Osteoblast (primary cell): ENCODE data around the gene FABP3. TPM values are rescaled to one million over a fixed set of nuclear protein-coding genes. Genes with fewer than 3 reads are reported as not detected.

ENCODE experiments used
- DNase-seq: peaks from one replicate; pipeline ENCODE4 v3.0.0; 2011; ENCODE audit warnings: low spot score, mixed read lengths; ENCODE audit not compliant: insufficient read length; ENCODE audit errors: missing footprints
- H2AFZ ChIP-seq: 2 replicates; pipeline ENCODE4 v1.6.0; 2011; ENCODE audit warnings: mild to moderate bottlenecking, low read length
- H3K27ac ChIP-seq: 2 replicates; pipeline ENCODE4 v1.5.1; 2011; ENCODE audit warnings: mild to moderate bottlenecking, low read depth, low read length, moderate library complexity
- H3K27me3 ChIP-seq: 2 replicates; pipeline ENCODE4 v1.6.0; 2012; ENCODE audit warnings: mild to moderate bottlenecking, control low read depth, inconsistent platforms, low read length, moderate library complexity; ENCODE audit not compliant: insufficient read depth
- H3K36me3 ChIP-seq: 2 replicates; pipeline ENCODE4 v1.5.1; 2011; ENCODE audit warnings: mild to moderate bottlenecking, low read length, control low read depth, moderate library complexity; ENCODE audit not compliant: insufficient read depth
- H3K4me1 ChIP-seq: 2 replicates; pipeline ENCODE4 v1.5.1; 2011; ENCODE audit warnings: mild to moderate bottlenecking, low read length, control low read depth, moderate library complexity; ENCODE audit not compliant: insufficient read depth
- H3K4me2 ChIP-seq: 2 replicates; pipeline ENCODE4 v1.6.0; 2011; ENCODE audit warnings: mild to moderate bottlenecking, low read length; ENCODE audit not compliant: insufficient read depth
- H3K4me3 ChIP-seq: fragments of 200-600 bp; sonication (generic); 3 replicates; pipeline ENCODE4 v1.5.1; 2012; ENCODE audit warnings: mild to moderate bottlenecking, low read length, inconsistent platforms; ENCODE audit not compliant: insufficient read depth
- H3K79me2 ChIP-seq: 2 replicates; pipeline ENCODE4 v1.6.0; 2012; ENCODE audit warnings: mild to moderate bottlenecking, low read length, control low read depth, inconsistent platforms; ENCODE audit not compliant: insufficient read depth
- H3K9me3 ChIP-seq: 2 replicates; pipeline ENCODE4 v1.5.1; 2011; ENCODE audit warnings: low read depth, low read length, control low read depth
- H4K20me1 ChIP-seq: 2 replicates; pipeline ENCODE4 v1.6.0; 2012; ENCODE audit warnings: mild to moderate bottlenecking, low read length, control low read depth; ENCODE audit not compliant: insufficient read depth
- total RNA-seq: library from RNA; depleted of rRNA; stranded (reverse); fragments of >200 nt; gene quantifications from 2 replicates; pipeline ENCODE4 v1.2.3, GENCODE V29; 2012
- TF ChIP-seq, protein P1 (sequence below): IDR thresholded peaks from 2 replicates; pipeline ENCODE4 v1.5.1; 2011; ENCODE audit warnings: mild to moderate bottlenecking, low read depth, low read length, moderate library complexity; ENCODE audit errors: extremely low read depth

FABP3 gene
- total RNA-seq, 1 donor = 28.6 TPM

DNA sequence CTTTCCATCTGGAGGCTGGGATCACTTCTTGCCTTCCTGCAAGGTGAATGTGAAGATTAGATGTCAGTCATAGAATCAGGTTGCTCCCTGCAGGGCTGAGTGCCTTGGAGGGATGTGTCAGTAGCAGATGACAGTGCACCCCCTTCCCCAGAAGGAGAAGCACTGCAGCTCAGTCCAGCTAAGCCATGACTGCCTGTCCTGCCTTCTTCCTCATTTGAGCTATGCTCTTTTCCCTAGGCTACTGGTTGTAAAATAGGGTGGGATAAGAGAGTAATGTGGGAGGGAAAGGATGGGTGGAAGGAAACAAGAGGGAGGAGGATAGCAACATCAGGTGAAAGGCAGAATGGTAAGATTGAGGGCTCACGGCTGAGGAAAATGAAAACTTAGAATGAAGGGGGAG, 11.1 kb upstream of the FABP3 start:
- TF ChIP-seq, protein P1, sequence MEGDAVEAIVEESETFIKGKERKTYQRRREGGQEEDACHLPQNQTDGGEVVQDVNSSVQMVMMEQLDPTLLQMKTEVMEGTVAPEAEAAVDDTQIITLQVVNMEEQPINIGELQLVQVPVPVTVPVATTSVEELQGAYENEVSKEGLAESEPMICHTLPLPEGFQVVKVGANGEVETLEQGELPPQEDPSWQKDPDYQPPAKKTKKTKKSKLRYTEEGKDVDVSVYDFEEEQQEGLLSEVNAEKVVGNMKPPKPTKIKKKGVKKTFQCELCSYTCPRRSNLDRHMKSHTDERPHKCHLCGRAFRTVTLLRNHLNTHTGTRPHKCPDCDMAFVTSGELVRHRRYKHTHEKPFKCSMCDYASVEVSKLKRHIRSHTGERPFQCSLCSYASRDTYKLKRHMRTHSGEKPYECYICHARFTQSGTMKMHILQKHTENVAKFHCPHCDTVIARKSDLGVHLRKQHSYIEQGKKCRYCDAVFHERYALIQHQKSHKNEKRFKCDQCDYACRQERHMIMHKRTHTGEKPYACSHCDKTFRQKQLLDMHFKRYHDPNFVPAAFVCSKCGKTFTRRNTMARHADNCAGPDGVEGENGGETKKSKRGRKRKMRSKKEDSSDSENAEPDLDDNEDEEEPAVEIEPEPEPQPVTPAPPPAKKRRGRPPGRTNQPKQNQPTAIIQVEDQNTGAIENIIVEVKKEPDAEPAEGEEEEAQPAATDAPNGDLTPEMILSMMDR = no peak
- no peaks in the 10 kb centered on the region for H3K9me3 ChIP-seq
- no peak for DNase-seq
- H3K27me3 ChIP-seq = no peaks in the 10 kb centered on the region
- H3K4me1 ChIP-seq = peaks cover 18% of the 10 kb centered on the region
- no peaks in the 10 kb centered on the region for H3K36me3 ChIP-seq
- no peak overlapping the region for H3K4me3 ChIP-seq
- H2AFZ ChIP-seq = no peak overlapping the region
- H4K20me1 ChIP-seq = no peaks in the 10 kb centered on the region
- no peaks in the 10 kb centered on the region for H3K79me2 ChIP-seq
- no peak overlapping the region for H3K27ac ChIP-seq
- no peak overlapping the region for H3K4me2 ChIP-seq

- no peak overlapping the region for H3K4me2 ChIP-seq
- no peak overlapping the region for H3K27ac ChIP-seq
- no peaks in the 10 kb centered on the region for H3K9me3 ChIP-seq
- H3K4me3 ChIP-seq = no peak overlapping the region
- no peaks in the 10 kb centered on the region for H3K36me3 ChIP-seq
- H3K4me1 ChIP-seq = peaks cover 18% of the 10 kb centered on the region
- TF ChIP-seq, protein P1 = no peak
- no peak for DNase-seq
- no peak overlapping the region for H2AFZ ChIP-seq
- no peaks in the 10 kb centered on the region for H3K27me3 ChIP-seq
- H4K20me1 ChIP-seq = no peaks in the 10 kb centered on the region
- no peaks in the 10 kb centered on the region for H3K79me2 ChIP-seq
Observed at GRCh38 chr1:31382379-31382989, 9.6 kb upstream of the FABP3 start.

- no peak overlapping the region for H3K27ac ChIP-seq
- H3K27me3 ChIP-seq = no peaks in the 10 kb centered on the region
- no peaks in the 10 kb centered on the region for H3K9me3 ChIP-seq
- H3K36me3 ChIP-seq = no peaks in the 10 kb centered on the region
- H3K79me2 ChIP-seq = no peaks in the 10 kb centered on the region
- H3K4me2 ChIP-seq = peak overlapping the region; percentile 7
- no peak for DNase-seq
- H2AFZ ChIP-seq = no peak overlapping the region
- TF ChIP-seq, protein P1 = no peak
- no peaks in the 10 kb centered on the region for H4K20me1 ChIP-seq
- peaks cover 18% of the 10 kb centered on the region for H3K4me1 ChIP-seq
- no peak overlapping the region for H3K4me3 ChIP-seq
Observed at GRCh38 chr1:31381394-31382294, 8.8 kb upstream of the FABP3 start.

- TF ChIP-seq, protein P1 = no peak
Observed at GRCh38 chr1:31380181-31380580, 7.3 kb upstream of the FABP3 start.

More at GRCh38 chr1:31380181-31380580, 7.3 kb upstream of the FABP3 start:
- Histone ChIP-seq H4K20me1 (no peaks in the 10 kb centered on the region), H3K4me3 (no peak overlapping the region), H3K4me2 (no peak overlapping the region), H3K36me3 (no peaks in the 10 kb centered on the region), H3K79me2 (no peaks in the 10 kb centered on the region), H2AFZ (no peak overlapping the region), H3K4me1 (peaks cover 21% of the 10 kb centered on the region), H3K27ac (no peak overlapping the region), H3K9me3 (no peaks in the 10 kb centered on the region), H3K27me3 (no peaks in the 10 kb centered on the region)
- DNase-seq = no peak
